Stomach (tissue), 9 donors: ENCODE data around the gene CA5A. TPM values are rescaled to one million over a fixed set of nuclear protein-coding genes. Genes with fewer than 3 reads are reported as not detected.

Experiments
- DNase-seq, 2 donors: peaks; one replicate each; pipeline versions ENCODE4 v3.0.0 to v3.0.0-alpha.2; 2013 to 2019
- H3K27ac ChIP-seq, 5 donors: fragments of 200-600 bp in 4 of 5; sonication (generic) in 4 of 5; one replicate each; pipeline ENCODE4 v1.5.1; 2013 to 2019; ENCODE audit warnings: mild to moderate bottlenecking in 1 of 5, moderate library complexity in 1 of 5
- H3K27me3 ChIP-seq, 3 donors: fragments of 200-600 bp; sonication (generic); one replicate each; pipeline ENCODE4 v1.5.1; 2017 to 2019; ENCODE audit warnings: mixed run types in 1 of 3
- H3K36me3 ChIP-seq, 4 donors: fragments of 200-600 bp; sonication (generic); 1 replicate in 3 of 4; 2 replicates in 1 of 4; pipeline ENCODE4 v1.5.1; 2016 to 2019
- H3K4me1 ChIP-seq, 4 donors: fragments of 200-600 bp; sonication (generic); one replicate each; pipeline ENCODE4 v1.5.1; 2016 to 2019
- H3K4me3 ChIP-seq, 4 donors: fragments of 200-600 bp; sonication (generic) in 3 of 4; one replicate each; pipeline ENCODE4 v1.5.1; 2016 to 2019; ENCODE audit warnings: mild to moderate bottlenecking in 1 of 4
- H3K9me3 ChIP-seq, 4 donors: fragments of 200-600 bp; sonication (generic); one replicate each; pipeline ENCODE4 v1.5.1; 2016 to 2019
- CTCF ChIP-seq, 7 experiments: fragments of 450-650 bp in 4 of 7; fragments of 200-600 bp in 3 of 7; sonication (generic) in 3 of 7; IDR thresholded peaks; one replicate each; pipeline ENCODE4 v1.5.1; 2016 to 2019; ENCODE audit warnings: antibody characterized with exemption in 7 of 7, control low read depth in 2 of 7, mild to moderate bottlenecking in 1 of 7
- EP300 ChIP-seq: sonication (generic); formaldehyde crosslinking; IDR thresholded peaks from one replicate; pipeline ENCODE4 v1.6.1; 2017; ENCODE audit warnings: antibody characterized with exemption
- POLR2A ChIP-seq, 4 donors: fragments of 450-650 bp; IDR thresholded peaks; one replicate each; pipeline ENCODE4 v1.6.1; 2016; ENCODE audit warnings: antibody characterized with exemption in 4 of 4, control low read depth in 2 of 4, mild to moderate bottlenecking in 1 of 4, moderate library complexity in 1 of 4
- POLR2AphosphoS5 ChIP-seq, 3 donors: sonication (generic); formaldehyde crosslinking; IDR thresholded peaks; one replicate each; pipeline ENCODE4 v1.6.1; 2016; ENCODE audit warnings: antibody characterized with exemption in 3 of 3
- WGBS, 5 donors: extraction: QIAGEN DNeasy Blood & Tissue Kit in 3 of 5; methylation state at CpG; one replicate each; pipeline versions ENCODE4 v1.1.5 to v1.1.7; 2013 to 2018; 5-methylcytosine and 5-hydroxymethylcytosine counted together
- intact Hi-C: fragments of 100-400 bp; cut with DNase I; formaldehyde crosslinking; loops from one replicate; pipeline ENCODE4 v1.15.1; 2023; ENCODE audit warnings: low total_unique reads
- polyA plus RNA-seq, 3 donors: library from polyadenylated mRNA; stranded (reverse); fragments of 200-250 nt; gene quantifications; one replicate each; pipeline ENCODE4 v1.2.3, GENCODE V29; 2013
- total RNA-seq, 5 donors: library from RNA; depleted of rRNA; stranded (reverse); fragments of >200 nt; gene quantifications; one replicate each; pipeline versions ENCODE4 v1.1.0 to v1.2.3, GENCODE V29; 2014 to 2016
- donor health status: healthy with polysubstance abuse.
- donor health status: Bipolar disorder and iron deficiency.
- donor health status: healthy.

The CA5A gene
- total and polyA plus RNA-seq, 8 donors: not detected

- 82 to 86% (median 85%) methylated on average over 18 of the region's 18 CpGs for WGBS, 5 donors
- Histone ChIP-seq H3K4me3 (no peak overlapping the region), H3K9me3 (no peaks in the 10 kb centered on the region), H3K36me3 (peaks cover 0 to 24% (median 14%) of the 10 kb centered on the region in 4 donors), H3K27ac (peak overlapping the region in 4 of 5 donors; percentile 66 to 95 (median 80)), H3K4me1 (peaks cover 36 to 73% (median 67%) of the 10 kb centered on the region in 4 donors), H3K27me3 (no peaks in the 10 kb centered on the region)
- intact Hi-C loops: no loop called here
- DNase-seq: no peak
- TF ChIP-seq CTCF (IDR thresholded peaks at IDR 0.05) (no peak), EP300 (no peak), POLR2AphosphoS5 (IDR thresholded peaks at IDR 0.05) (no peak), POLR2A (IDR thresholded peaks at IDR 0.05) (no peak)
These were observed 19.2 kb upstream of the CA5A start for GRCh38 chr16:87955302-87956097.

GRCh38 chr16:87954826-87955225, 18.5 kb upstream of the CA5A start:
- intact Hi-C loops: no loop called here
- TF ChIP-seq POLR2AphosphoS5 (IDR thresholded peaks at IDR 0.05) (no peak), CTCF (IDR thresholded peaks at IDR 0.05) (no peak), EP300 (no peak), POLR2A (IDR thresholded peaks at IDR 0.05) (no peak)
- Histone ChIP-seq H3K27ac (peak overlapping the region in 4 of 5 donors; percentile 66 to 95 (median 80)), H3K9me3 (no peaks in the 10 kb centered on the region), H3K4me3 (no peak overlapping the region), H3K4me1 (peaks cover 36 to 79% (median 67%) of the 10 kb centered on the region in 4 donors), H3K27me3 (no peaks in the 10 kb centered on the region), H3K36me3 (peaks cover 0 to 24% (median 14%) of the 10 kb centered on the region in 4 donors)
- DNase-seq: no peak
- WGBS, 5 donors: 46 to 77% (median 56%) methylated on average over 15 of the region's 15 CpGs

- Histone ChIP-seq H3K27me3 (no peaks in the 10 kb centered on the region), H3K4me1 (peaks cover 36 to 76% (median 63%) of the 10 kb centered on the region in 4 donors), H3K9me3 (no peaks in the 10 kb centered on the region), H3K27ac (peak overlapping the region in 4 of 5 donors; percentile 66 to 95 (median 80)), H3K36me3 (peaks cover 0 to 24% (median 14%) of the 10 kb centered on the region in 4 donors), H3K4me3 (no peak overlapping the region)
- DNase-seq: peak in 1 of 2 donors; percentile 44
- intact Hi-C loops: no loop called here
- 46 to 73% (median 58%) methylated on average over 13 to 14 of the region's 14 CpGs for WGBS, 5 donors
- no peak for TF ChIP-seq POLR2A (IDR thresholded peaks at IDR 0.05)
- no peak for TF ChIP-seq EP300
- no peak for TF ChIP-seq CTCF (IDR thresholded peaks at IDR 0.05)
- no peak for TF ChIP-seq POLR2AphosphoS5 (IDR thresholded peaks at IDR 0.05)
These were observed 18.0 kb upstream of the CA5A start for GRCh38 chr16:87954361-87954760.

GRCh38 chr16:87953308-87954215, 17.2 kb upstream of the CA5A start:
- 62 to 71% (median 63%) methylated on average over 15 of the region's 15 CpGs for WGBS, 5 donors
- no peaks in the 10 kb centered on the region for H3K9me3 ChIP-seq
- no peaks in the 10 kb centered on the region for H3K27me3 ChIP-seq
- peaks cover 0 to 24% (median 14%) of the 10 kb centered on the region in 4 donors for H3K36me3 ChIP-seq
- H3K4me3 ChIP-seq: no peak overlapping the region
- H3K4me1 ChIP-seq: peaks cover 36 to 68% (median 59%) of the 10 kb centered on the region in 4 donors
- intact Hi-C loops: no loop called here
- DNase-seq: no peak
- H3K27ac ChIP-seq: peak overlapping the region; percentile 23 to 95 (median 68)
- TF ChIP-seq POLR2A (IDR thresholded peaks at IDR 0.05): no peak
- TF ChIP-seq CTCF (IDR thresholded peaks at IDR 0.05): no peak
- TF ChIP-seq EP300: no peak
- no peak for TF ChIP-seq POLR2AphosphoS5 (IDR thresholded peaks at IDR 0.05)
